H9 (cell line): ENCODE results near the gene IL1R2. TPM values are rescaled to one million over a fixed set of nuclear protein-coding genes. Genes with fewer than 3 reads are reported as not detected.

Experiments
- DNase-seq: peaks from one replicate; pipeline ENCODE4 v3.0.0-alpha.2; 2017
- H2AFZ ChIP-seq: one replicate; pipeline ENCODE4 v1.6.1; 2013; ENCODE audit warnings: mild to moderate bottlenecking, low read length, control low read depth, moderate library complexity
- H2AK5ac ChIP-seq: 2 replicates; pipeline ENCODE4 v1.6.1; 2013; ENCODE audit warnings: low read length, control low read depth, mixed read lengths; ENCODE audit not compliant: insufficient read length
- H2BK120ac ChIP-seq: one replicate; pipeline ENCODE4 v1.6.1; 2013; ENCODE audit warnings: low read depth, mild to moderate bottlenecking, low read length, control low read depth, inconsistent platforms; ENCODE audit not compliant: poor library complexity, severe bottlenecking
- H2BK12ac ChIP-seq: 2 replicates; pipeline ENCODE4 v1.6.1; 2013; ENCODE audit warnings: low read length, control low read depth, mixed read lengths, low read depth; ENCODE audit not compliant: insufficient read length
- H2BK15ac ChIP-seq: 2 replicates; pipeline ENCODE4 v1.6.1; 2013; ENCODE audit warnings: low read depth, low read length, control low read depth
- H2BK20ac ChIP-seq: one replicate; pipeline ENCODE4 v1.6.1; 2013; ENCODE audit warnings: low read depth, mild to moderate bottlenecking, low read length, control low read depth, inconsistent platforms; ENCODE audit not compliant: poor library complexity, severe bottlenecking
- H2BK5ac ChIP-seq: 2 replicates; pipeline ENCODE4 v1.6.1; 2013; ENCODE audit warnings: low read length, control low read depth, mixed read lengths; ENCODE audit not compliant: insufficient read length
- H3K14ac ChIP-seq: 2 replicates; pipeline ENCODE4 v1.6.1; 2013; ENCODE audit warnings: low read length, control low read depth; ENCODE audit not compliant: insufficient read depth
- H3K18ac ChIP-seq: 2 replicates; pipeline ENCODE4 v1.6.1; 2013; ENCODE audit warnings: low read depth, mild to moderate bottlenecking, mixed read lengths, low read length, control low read depth; ENCODE audit not compliant: insufficient read length
- H3K23ac ChIP-seq: 2 replicates; pipeline ENCODE4 v1.6.1; 2013; ENCODE audit warnings: low read length, control low read depth, mixed read lengths, low read depth; ENCODE audit not compliant: insufficient read length
- H3K23me2 ChIP-seq: 2 replicates; pipeline ENCODE4 v1.6.1; 2013; ENCODE audit warnings: low read depth, mild to moderate bottlenecking, mixed read lengths, low read length, control low read depth; ENCODE audit not compliant: insufficient read length, poor library complexity, severe bottlenecking
- H3K27ac ChIP-seq: 2 replicates; pipeline ENCODE4 v1.5.1; 2013; ENCODE audit warnings: low read length, control low read depth, mixed read lengths, low read depth; ENCODE audit not compliant: insufficient read length
- H3K27me3 ChIP-seq: 2 replicates; pipeline ENCODE4 v1.6.1; 2013; ENCODE audit warnings: low read length, control low read depth, inconsistent platforms; ENCODE audit not compliant: insufficient read depth
- H3K4ac ChIP-seq: 2 replicates; pipeline ENCODE4 v1.6.1; 2013; ENCODE audit warnings: low read depth, mild to moderate bottlenecking, control low read depth, inconsistent platforms, low read length, moderate library complexity
- H3K4me1 ChIP-seq: 2 replicates; pipeline ENCODE4 v1.6.1; 2013; ENCODE audit warnings: low read length, control low read depth, inconsistent platforms; ENCODE audit not compliant: insufficient read depth
- H3K4me2 ChIP-seq: 2 replicates; pipeline ENCODE4 v1.6.1; 2013; ENCODE audit warnings: low read length, control low read depth, mixed read lengths; ENCODE audit not compliant: insufficient read length, insufficient read depth
- H3K56ac ChIP-seq: 2 replicates; pipeline ENCODE4 v1.6.1; 2013; ENCODE audit warnings: low read depth, mild to moderate bottlenecking, mixed read lengths, low read length, control low read depth; ENCODE audit not compliant: insufficient read length
- H3K79me1 ChIP-seq: 2 replicates; pipeline ENCODE4 v1.6.1; 2013; ENCODE audit warnings: low read depth, mild to moderate bottlenecking, moderate library complexity, low read length, control low read depth, inconsistent platforms; ENCODE audit not compliant: insufficient read depth, poor library complexity, severe bottlenecking
- H3K79me2 ChIP-seq: 2 replicates; pipeline ENCODE4 v1.6.1; 2013; ENCODE audit warnings: low read length, control low read depth, inconsistent platforms; ENCODE audit not compliant: insufficient read depth
- H3K9ac ChIP-seq: 2 replicates; pipeline ENCODE4 v1.6.1; 2013; ENCODE audit warnings: low read length, control low read depth, mixed read lengths; ENCODE audit not compliant: insufficient read length; ENCODE audit errors: extremely low read depth
- H3K9me3 ChIP-seq: one replicate; pipeline ENCODE4 v1.6.1; 2013; ENCODE audit warnings: low read depth, low read length, inconsistent platforms; ENCODE audit not compliant: control insufficient read depth
- H3T11ph ChIP-seq: one replicate; pipeline ENCODE4 v1.6.1; 2013; ENCODE audit warnings: mild to moderate bottlenecking, low read length, control low read depth, inconsistent platforms
- H4K20me1 ChIP-seq: one replicate; pipeline ENCODE4 v1.6.1; 2013; ENCODE audit not compliant: control insufficient read depth, insufficient read length, insufficient read depth
- H4K5ac ChIP-seq: 2 replicates; pipeline ENCODE4 v1.6.1; 2013; ENCODE audit warnings: low read depth, mild to moderate bottlenecking, mixed read lengths, low read length, control low read depth; ENCODE audit not compliant: insufficient read length
- H4K8ac ChIP-seq: replicated peaks from 2 replicates; pipeline ENCODE4 v1.6.1; 2013; ENCODE audit warnings: low read length, control low read depth, mixed read lengths, low read depth; ENCODE audit not compliant: insufficient read length
- H4K91ac ChIP-seq: 2 replicates; pipeline ENCODE4 v1.6.1; 2013; ENCODE audit warnings: low read depth, mild to moderate bottlenecking, moderate library complexity, mixed read lengths, low read length, control low read depth; ENCODE audit not compliant: insufficient read length
- H3K27ac Mint-ChIP-seq, 3 experiments: 2 replicates in 2 of 3; 3 replicates in 1 of 3; pipeline ENCODE4 v1.8.0; 2020 to 2021; ENCODE audit warnings: mixed read lengths in 3 of 3, mild to moderate bottlenecking in 1 of 3, moderate library complexity in 1 of 3
- H3K27me3 Mint-ChIP-seq: 2 replicates; pipeline ENCODE4 v1.8.0; 2021; ENCODE audit warnings: low read depth, mild to moderate bottlenecking, moderate library complexity, mixed read lengths
- H3K36me3 Mint-ChIP-seq, 3 experiments: 2 replicates in 2 of 3; 3 replicates in 1 of 3; pipeline ENCODE4 v1.8.0; 2020 to 2021; ENCODE audit warnings: low read depth in 3 of 3, mixed read lengths in 3 of 3; ENCODE audit not compliant: insufficient read depth in 1 of 3
- H3K4me1 Mint-ChIP-seq, 2 experiments: 2 replicates each; pipeline ENCODE4 v1.8.0; 2020; ENCODE audit warnings: mixed read lengths in 2 of 2
- H3K4me3 Mint-ChIP-seq, 2 experiments: 2 replicates in 1 of 2; 3 replicates in 1 of 2; pipeline ENCODE4 v1.8.0; 2020 to 2021; ENCODE audit warnings: mild to moderate bottlenecking in 2 of 2, mixed read lengths in 2 of 2, moderate library complexity in 1 of 2
- H3K9me3 Mint-ChIP-seq, 2 experiments: 2 replicates in 1 of 2; 3 replicates in 1 of 2; pipeline ENCODE4 v1.8.0; 2020; ENCODE audit warnings: mild to moderate bottlenecking in 2 of 2, mixed read lengths in 2 of 2, moderate library complexity in 1 of 2
- WGBS: extraction: QIAGEN DNeasy Blood & Tissue Kit; methylation state at CpG from one replicate; pipeline ENCODE4 v1.1.7; 2013; ENCODE audit warnings: missing lambda C conversion rate, low lambda C conversion rate, mixed read lengths; ENCODE audit not compliant: insufficient read length; ENCODE audit errors: extremely low coverage; 5-methylcytosine and 5-hydroxymethylcytosine counted together
- total RNA-seq: library from RNA; stranded (reverse); gene quantifications from 2 replicates; pipeline ENCODE4 v1.2.1, GENCODE V29; 2021
- TF ChIP-seq, protein P1 (sequence below): fragments of 200-600 bp; sonication (generic); conservative IDR thresholded peaks from 3 replicates; pipeline ENCODE4 v1.8.0; 2021; ENCODE audit warnings: antibody characterized with exemption, mild to moderate bottlenecking

IL1R2 gene
- total RNA-seq, 1 experiment from 2014 or later = not detected

GRCh38 chr2:102061962-102062795 lies 70.4 kb downstream of the IL1R2 start:
- Mint-ChIP-seq H3K27ac (no peak overlapping the region), H3K4me3 (no peak overlapping the region), H3K9me3 (no peaks in the 10 kb centered on the region; a peak in 1 of 5 replicates), H3K36me3 (peaks cover 0 to 4% (median 0%) of the 10 kb centered on the region in 3 experiments; a peak in 1 of 7 replicates), H3K4me1 (peaks cover 9 to 12% of the 10 kb centered on the region in 2 experiments; a peak in 3 of 4 replicates), H3K27me3 (peaks cover 4% of the 10 kb centered on the region)
- no peak overlapping the region for H2BK120ac ChIP-seq
- H2BK5ac ChIP-seq = no peak overlapping the region
- H2BK20ac ChIP-seq = no peak overlapping the region
- no peaks in the 10 kb centered on the region for H3K23me2 ChIP-seq
- H3K23ac ChIP-seq = no peak overlapping the region
- H3K4me1 ChIP-seq = no peaks in the 10 kb centered on the region
- no peaks in the 10 kb centered on the region for H4K20me1 ChIP-seq
- H3K14ac ChIP-seq = no peak overlapping the region
- WGBS = no CpG with 5 or more reads among the region's 8 CpGs
- no peak overlapping the region for H4K8ac ChIP-seq
- H3K79me1 ChIP-seq = no peaks in the 10 kb centered on the region
- H4K91ac ChIP-seq = no peak overlapping the region
- no peaks in the 10 kb centered on the region for H3K9me3 ChIP-seq
- no peak overlapping the region for H3K4ac ChIP-seq
- no peaks in the 10 kb centered on the region for H3K79me2 ChIP-seq
- no peak overlapping the region for H4K5ac ChIP-seq
- no peaks in the 10 kb centered on the region for H3K27me3 ChIP-seq
- no peak overlapping the region for H3K18ac ChIP-seq
- H2AK5ac ChIP-seq = no peak overlapping the region
- H3T11ph ChIP-seq = no peak overlapping the region
- H2BK15ac ChIP-seq = no peak overlapping the region
- H3K4me2 ChIP-seq = no peak overlapping the region
- H3K56ac ChIP-seq = no peak overlapping the region
- DNase-seq = no peak
- no peak overlapping the region for H2AFZ ChIP-seq
- no peak overlapping the region for H3K27ac ChIP-seq
- H2BK12ac ChIP-seq = no peak overlapping the region
- TF ChIP-seq, protein P1, sequence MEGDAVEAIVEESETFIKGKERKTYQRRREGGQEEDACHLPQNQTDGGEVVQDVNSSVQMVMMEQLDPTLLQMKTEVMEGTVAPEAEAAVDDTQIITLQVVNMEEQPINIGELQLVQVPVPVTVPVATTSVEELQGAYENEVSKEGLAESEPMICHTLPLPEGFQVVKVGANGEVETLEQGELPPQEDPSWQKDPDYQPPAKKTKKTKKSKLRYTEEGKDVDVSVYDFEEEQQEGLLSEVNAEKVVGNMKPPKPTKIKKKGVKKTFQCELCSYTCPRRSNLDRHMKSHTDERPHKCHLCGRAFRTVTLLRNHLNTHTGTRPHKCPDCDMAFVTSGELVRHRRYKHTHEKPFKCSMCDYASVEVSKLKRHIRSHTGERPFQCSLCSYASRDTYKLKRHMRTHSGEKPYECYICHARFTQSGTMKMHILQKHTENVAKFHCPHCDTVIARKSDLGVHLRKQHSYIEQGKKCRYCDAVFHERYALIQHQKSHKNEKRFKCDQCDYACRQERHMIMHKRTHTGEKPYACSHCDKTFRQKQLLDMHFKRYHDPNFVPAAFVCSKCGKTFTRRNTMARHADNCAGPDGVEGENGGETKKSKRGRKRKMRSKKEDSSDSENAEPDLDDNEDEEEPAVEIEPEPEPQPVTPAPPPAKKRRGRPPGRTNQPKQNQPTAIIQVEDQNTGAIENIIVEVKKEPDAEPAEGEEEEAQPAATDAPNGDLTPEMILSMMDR = no peak
- H3K9ac ChIP-seq = no peak overlapping the region
